Spleen (tissue), 11 donors: ENCODE data around the gene JOSD2. TPM values are rescaled to one million over a fixed set of nuclear protein-coding genes. Genes with fewer than 3 reads are reported as not detected.

ENCODE experiments used
- DNase-seq: peaks from one replicate; pipeline ENCODE4 v3.0.0-alpha.2; 2020
- H3K27ac ChIP-seq, 8 donors: fragments of 200-600 bp; sonication (generic) in 7 of 8; 1 replicate in 4 of 8; 2 replicates in 4 of 8; pipeline versions ENCODE4 v1.5.0 to v1.8.0; 2016 to 2021; ENCODE audit warnings: inconsistent platforms in 4 of 8, mild to moderate bottlenecking in 4 of 8, moderate library complexity in 1 of 8
- H3K27me3 ChIP-seq, 7 donors: fragments of 200-600 bp; sonication (generic) in 6 of 7; replicated peaks in 1 of 7; 1 replicate in 4 of 7; 2 replicates in 3 of 7; pipeline versions ENCODE4 v1.5.0 to v1.8.0; 2016 to 2021; ENCODE audit warnings: inconsistent platforms in 3 of 7, mild to moderate bottlenecking in 1 of 7
- H3K36me3 ChIP-seq, 6 donors: fragments of 200-600 bp; sonication (generic) in 5 of 6; 1 replicate in 4 of 6; 2 replicates in 2 of 6; pipeline versions ENCODE4 v1.5.0 to v1.8.0; 2016 to 2021; ENCODE audit warnings: inconsistent platforms in 2 of 6
- H3K4me1 ChIP-seq, 6 donors: fragments of 200-600 bp; sonication (generic) in 5 of 6; 1 replicate in 3 of 6; 2 replicates in 3 of 6; pipeline versions ENCODE4 v1.5.0 to v1.8.0; 2016 to 2021; ENCODE audit warnings: inconsistent platforms in 3 of 6
- H3K4me3 ChIP-seq, 8 donors: fragments of 200-600 bp; sonication (generic) in 7 of 8; 1 replicate in 4 of 8; 2 replicates in 4 of 8; pipeline versions ENCODE4 v1.5.0 to v1.8.0; 2016 to 2021; ENCODE audit warnings: inconsistent platforms in 4 of 8, mild to moderate bottlenecking in 4 of 8, moderate library complexity in 2 of 8
- H3K9me3 ChIP-seq, 8 donors: fragments of 200-600 bp; sonication (generic) in 7 of 8; 1 replicate in 4 of 8; 2 replicates in 4 of 8; pipeline versions ENCODE4 v1.5.0 to v1.8.0; 2016 to 2021; ENCODE audit warnings: inconsistent platforms in 4 of 8
- CTCF ChIP-seq, 11 experiments: fragments of 200-600 bp in 7 of 11; fragments of 450-650 bp in 4 of 11; sonication (generic) in 4 of 11; IDR thresholded peaks in 8 of 11; conservative IDR thresholded peaks in 3 of 11; 1 replicate in 7 of 11; 2 replicates in 4 of 11; pipeline versions ENCODE4 v1.4.0 to v1.8.0; 2016 to 2021; ENCODE audit warnings: antibody characterized with exemption in 11 of 11, inconsistent platforms in 4 of 11, mild to moderate bottlenecking in 1 of 11
- POLR2A ChIP-seq, 3 donors: fragments of 450-650 bp; IDR thresholded peaks; one replicate each; pipeline ENCODE4 v1.5.1; 2017; ENCODE audit warnings: antibody characterized with exemption in 3 of 3, mild to moderate bottlenecking in 1 of 3
- POLR2AphosphoS5 ChIP-seq, 3 donors: sonication (generic); formaldehyde crosslinking; IDR thresholded peaks; one replicate each; pipeline ENCODE4 v1.5.1; 2017; ENCODE audit warnings: antibody characterized with exemption in 3 of 3
- WGBS, 5 donors: extraction: QIAGEN DNeasy Blood & Tissue Kit in 3 of 5; methylation state at CpG; one replicate each; pipeline versions ENCODE4 v1.1.5 to v1.1.7; 2013 to 2018; 5-methylcytosine and 5-hydroxymethylcytosine counted together
- intact Hi-C: fragments of 100-400 bp; cut with DNase I; formaldehyde crosslinking; loops from one replicate; pipeline ENCODE4 v1.15.0; 2023; ENCODE audit warnings: low total_unique reads
- polyA plus RNA-seq, 3 donors: library from polyadenylated mRNA; stranded (reverse); fragments of 200-250 nt; gene quantifications; one replicate each; pipeline ENCODE4 v1.2.1, GENCODE V29; 2013
- total RNA-seq, 7 donors: library from RNA; depleted of rRNA in 3 of 7; stranded (reverse); fragments of >200 nt in 3 of 7; fragmentation: NEBNext Ultra II Directional in 4 of 7; extraction: Animal tissue kit (Norgen Biotek cat#: 25700) in 4 of 7; gene quantifications; one replicate each; pipeline versions ENCODE4 v1.1.0 to v1.2.1, GENCODE V29; 2016 to 2021
- donor health status: healthy with polysubstance abuse.
- donor health status: DM: no; HTN: no; CAD: no; lungs with moderate emphysema.
- donor health status: DM: no; HTN: no; CAD: no.
- donor health status: Bipolar disorder and iron deficiency.
- donor health status: healthy.
- donor health status: DM: no; HTN: no; CAD: no.
- donor health status: DM: yes; HTN: yes; CAD: no.

The JOSD2 gene
- total and polyA plus RNA-seq, 10 donors: 21.4 to 54.3 (median 30.7) TPM

GRCh38 chr19:50459638-50460037, 51.4 kb downstream of the JOSD2 start:
- TF ChIP-seq POLR2A (IDR thresholded peaks at IDR 0.05) (no peak), CTCF (IDR thresholded peaks at IDR 0.05 in 8 of 11, conservative IDR thresholded peaks at IDR 0.05 in 3 of 11) (no peak), POLR2AphosphoS5 (IDR thresholded peaks at IDR 0.05) (no peak)
- no peak for DNase-seq
- Histone ChIP-seq H3K9me3 (no peaks in the 10 kb centered on the region), H3K27ac (peak overlapping the region in 3 of 8 donors; percentile 20 to 65 (median 53)), H3K36me3 (no peaks in the 10 kb centered on the region), H3K4me1 (peaks cover 0 to 19% (median 14%) of the 10 kb centered on the region in 6 donors), H3K27me3 (peaks cover 0 to 54% (median 15%) of the 10 kb centered on the region in 7 donors), H3K4me3 (no peak overlapping the region)
- 55 to 75% (median 65%) methylated on average over 1 of the region's 1 CpG for WGBS, 5 donors
- intact Hi-C loops: loop anchor here (5.0 kb wide), 1 partner anchor 92 kb away; the partner anchor contains the start of gene NAPSA

- H3K9me3 ChIP-seq: no peaks in the 10 kb centered on the region
- no peak overlapping the region for H3K4me3 ChIP-seq
- intact Hi-C loops: no loop called here
- H3K4me1 ChIP-seq: peaks cover 0 to 19% (median 14%) of the 10 kb centered on the region in 6 donors
- DNase-seq: no peak
- no peaks in the 10 kb centered on the region for H3K36me3 ChIP-seq
- WGBS, 5 donors: 56 to 88% (median 75%) methylated on average over 16 to 32 of the region's 32 CpGs
- H3K27ac ChIP-seq: no peak overlapping the region
- H3K27me3 ChIP-seq: peaks cover 0 to 54% (median 15%) of the 10 kb centered on the region in 7 donors
- TF ChIP-seq POLR2AphosphoS5 (IDR thresholded peaks at IDR 0.05) (no peak), CTCF (IDR thresholded peaks at IDR 0.05 in 8 of 11, conservative IDR thresholded peaks at IDR 0.05 in 3 of 11) (no peak), POLR2A (IDR thresholded peaks at IDR 0.05) (no peak)
These were observed 51.9 kb downstream of the JOSD2 start for GRCh38 chr19:50459067-50459456.

GRCh38 chr19:50458396-50459066, 52.5 kb downstream of the JOSD2 start:
- H3K27ac ChIP-seq: no peak overlapping the region
- H3K27me3 ChIP-seq: peaks cover 0 to 54% (median 15%) of the 10 kb centered on the region in 7 donors
- H3K4me1 ChIP-seq: peaks cover 0 to 19% (median 14%) of the 10 kb centered on the region in 6 donors
- H3K36me3 ChIP-seq: no peaks in the 10 kb centered on the region
- no peak for DNase-seq
- H3K4me3 ChIP-seq: no peak overlapping the region
- no peaks in the 10 kb centered on the region for H3K9me3 ChIP-seq
- intact Hi-C loops: no loop called here
- 33 to 61% (median 54%) methylated on average over 34 to 50 of the region's 50 CpGs for WGBS, 5 donors
- TF ChIP-seq CTCF (IDR thresholded peaks at IDR 0.05 in 8 of 11, conservative IDR thresholded peaks at IDR 0.05 in 3 of 11) (no peak), POLR2AphosphoS5 (IDR thresholded peaks at IDR 0.05) (no peak), POLR2A (IDR thresholded peaks at IDR 0.05) (no peak)

- intact Hi-C loops: no loop called here
- H3K27me3 ChIP-seq: peaks cover 0 to 50% (median 15%) of the 10 kb centered on the region in 7 donors
- 79 to 93% (median 87%) methylated on average over 5 of the region's 5 CpGs for WGBS, 5 donors
- no peak overlapping the region for H3K4me3 ChIP-seq
- H3K4me1 ChIP-seq: peaks cover 0 to 19% (median 14%) of the 10 kb centered on the region in 6 donors
- H3K9me3 ChIP-seq: no peaks in the 10 kb centered on the region
- TF ChIP-seq POLR2AphosphoS5 (IDR thresholded peaks at IDR 0.05) (no peak), CTCF (IDR thresholded peaks at IDR 0.05 in 8 of 11, conservative IDR thresholded peaks at IDR 0.05 in 3 of 11) (no peak), POLR2A (IDR thresholded peaks at IDR 0.05) (no peak)
- H3K27ac ChIP-seq: no peak overlapping the region
- DNase-seq: no peak
- H3K36me3 ChIP-seq: no peaks in the 10 kb centered on the region
These were observed 53.7 kb downstream of the JOSD2 start for GRCh38 chr19:50457300-50457699.
